Type B pancreatic cell (in vitro differentiated cells): ENCODE results near the gene TGM4. TPM values are rescaled to one million over a fixed set of nuclear protein-coding genes. Genes with fewer than 3 reads are reported as not detected.
A peak's percentile ranks its signal among the peaks of the same experiment; 100 is the strongest.

Experiments used
- DNase-seq: peaks from one replicate; pipeline ENCODE4 v3.0.0; 2021; ENCODE audit warnings: mixed read lengths; ENCODE audit not compliant: unreplicated experiment; ENCODE audit errors: extremely low spot score
- H3K27ac Mint-ChIP-seq: 2 replicates; pipeline ENCODE4 v1.8.0; 2021; ENCODE audit warnings: mild to moderate bottlenecking, mixed read lengths
- H3K27me3 Mint-ChIP-seq: 2 replicates; pipeline ENCODE4 v1.8.0; 2021; ENCODE audit warnings: mixed read lengths
- H3K36me3 Mint-ChIP-seq: 2 replicates; pipeline ENCODE4 v1.8.0; 2021; ENCODE audit warnings: mixed read lengths
- H3K4me1 Mint-ChIP-seq: one replicate; pipeline ENCODE4 v1.8.0; 2021; ENCODE audit warnings: mixed read lengths; ENCODE audit not compliant: unreplicated experiment
- H3K4me3 Mint-ChIP-seq: 2 replicates; pipeline ENCODE4 v1.8.0; 2021; ENCODE audit warnings: mild to moderate bottlenecking, mixed read lengths
- H3K9me3 Mint-ChIP-seq: 2 replicates; pipeline ENCODE4 v1.8.0; 2021; ENCODE audit warnings: mixed read lengths
- CTCF ChIP-seq: fragments of 200-600 bp; sonication (generic); conservative IDR thresholded peaks from 2 replicates; pipeline ENCODE4 v1.5.0; 2021; ENCODE audit warnings: antibody characterized with exemption, mild to moderate bottlenecking
- total RNA-seq: library from RNA; stranded (reverse); gene quantifications from 2 replicates; pipeline ENCODE4 v1.2.1, GENCODE V29; 2021; ENCODE audit warnings: low replicate concordance

The TGM4 gene
- total RNA-seq, 1 donor from 2014 or later = not detected

- DNase-seq = no peak
- Mint-ChIP-seq H3K27me3 (no peaks in the 10 kb centered on the region), H3K4me3 (no peak overlapping the region)
Measured at GRCh38 chr3:44954962-44955361, 80.6 kb downstream of the TGM4 start.

GRCh38 chr3:44955917-44956316 is 81.5 kb downstream of the TGM4 start:
- peaks cover 11% of the 10 kb centered on the region for H3K36me3 Mint-ChIP-seq
- H3K27ac Mint-ChIP-seq = no peak overlapping the region
- TF ChIP-seq CTCF = no peak
- peaks cover 4% of the 10 kb centered on the region for H3K9me3 Mint-ChIP-seq
- no peaks in the 10 kb centered on the region for H3K27me3 Mint-ChIP-seq
- peaks cover 17% of the 10 kb centered on the region for H3K4me1 Mint-ChIP-seq
- no peak for DNase-seq
- no peak overlapping the region for H3K4me3 Mint-ChIP-seq

More at GRCh38 chr3:44954962-44955361, 80.6 kb downstream of the TGM4 start:
- Mint-ChIP-seq H3K36me3 (peaks cover 11% of the 10 kb centered on the region), H3K4me1 (peaks cover 11% of the 10 kb centered on the region), H3K9me3 (peaks cover 4% of the 10 kb centered on the region), H3K27ac (no peak overlapping the region)
- no peak for TF ChIP-seq CTCF

- H3K27me3 Mint-ChIP-seq = no peaks in the 10 kb centered on the region
- H3K4me1 Mint-ChIP-seq = peaks cover 20% of the 10 kb centered on the region
- DNase-seq = no peak
- peak overlapping the region; percentile 93 for H3K27ac Mint-ChIP-seq
- H3K4me3 Mint-ChIP-seq = no peak overlapping the region
- no peak for TF ChIP-seq CTCF
- H3K36me3 Mint-ChIP-seq = peaks cover 11% of the 10 kb centered on the region
- no peaks in the 10 kb centered on the region for H3K9me3 Mint-ChIP-seq
Measured at GRCh38 chr3:44957986-44958385, 83.6 kb downstream of the TGM4 start.

GRCh38 chr3:44958386-44958785 is 84.0 kb downstream of the TGM4 start:
- H3K27ac Mint-ChIP-seq = peak overlapping the region; percentile 93
- H3K36me3 Mint-ChIP-seq = peaks cover 11% of the 10 kb centered on the region
- no peak for DNase-seq
- no peak for TF ChIP-seq CTCF
- peak overlapping the region; percentile 57 for H3K4me3 Mint-ChIP-seq
- no peaks in the 10 kb centered on the region for H3K9me3 Mint-ChIP-seq
- H3K27me3 Mint-ChIP-seq = no peaks in the 10 kb centered on the region
- H3K4me1 Mint-ChIP-seq = peaks cover 24% of the 10 kb centered on the region

- no peak for DNase-seq
- H3K9me3 Mint-ChIP-seq = no peaks in the 10 kb centered on the region
- peaks cover 16% of the 10 kb centered on the region for H3K36me3 Mint-ChIP-seq
- peaks cover 40% of the 10 kb centered on the region for H3K4me1 Mint-ChIP-seq
- TF ChIP-seq CTCF = no peak
- H3K27me3 Mint-ChIP-seq = no peaks in the 10 kb centered on the region
- H3K27ac Mint-ChIP-seq = peak overlapping the region; percentile 83
- H3K4me3 Mint-ChIP-seq = peak overlapping the region; percentile 29
Measured at GRCh38 chr3:44960387-44961026, 86.1 kb downstream of the TGM4 start.
